DOHH2 (cell line): ENCODE data around the gene FBXO28.
A peak's percentile ranks its signal among the peaks of the same experiment; 100 is the strongest.

ENCODE experiments used
- H3F3A ChIP-seq: fragments of 200-600 bp; sonication (generic), shearing (Covaris generic); 2 replicates; pipeline ENCODE4 v1.6.0; 2016; ENCODE audit warnings: antibody characterized with exemption, mild to moderate bottlenecking; ENCODE audit not compliant: control insufficient read depth, insufficient read depth
- H3K27ac ChIP-seq: fragments of 200-600 bp; sonication (generic); 2 replicates; pipeline ENCODE4 v1.5.1; 2014; ENCODE audit warnings: low read depth, mild to moderate bottlenecking, low read length, moderate library complexity
- H3K27me3 ChIP-seq: fragments of 200-600 bp; sonication (generic); 2 replicates; pipeline ENCODE4 v1.6.1; 2014; ENCODE audit warnings: mild to moderate bottlenecking, low read length, mixed read lengths; ENCODE audit not compliant: control insufficient read depth
- H3K36me3 ChIP-seq: fragments of 200-600 bp; sonication (generic); 2 replicates; pipeline ENCODE4 v1.6.1; 2014; ENCODE audit warnings: mild to moderate bottlenecking, low read length, moderate library complexity, mixed read lengths; ENCODE audit not compliant: control insufficient read depth
- H3K4me1 ChIP-seq: fragments of 200-600 bp; sonication (generic); 2 replicates; pipeline ENCODE4 v1.6.1; 2014; ENCODE audit warnings: mild to moderate bottlenecking, low read length, mixed read lengths; ENCODE audit not compliant: control insufficient read depth
- H3K4me2 ChIP-seq: fragments of 200-600 bp; sonication (generic); 2 replicates; pipeline ENCODE4 v1.6.0; 2014; ENCODE audit warnings: mild to moderate bottlenecking, low read length, moderate library complexity
- H3K4me3 ChIP-seq: fragments of 200-600 bp; sonication (generic); 2 replicates; pipeline ENCODE4 v1.5.1; 2014; ENCODE audit warnings: mild to moderate bottlenecking, low read length, mixed read lengths
- H3K79me2 ChIP-seq: fragments of 200-600 bp; sonication (generic); 2 replicates; pipeline ENCODE4 v1.6.1; 2014; ENCODE audit warnings: mild to moderate bottlenecking, low read length, mixed read lengths; ENCODE audit not compliant: control insufficient read depth
- H3K9me2 ChIP-seq: fragments of 200-600 bp; sonication (generic); replicated peaks from 2 replicates; pipeline ENCODE4 v1.6.1; 2014; ENCODE audit warnings: mild to moderate bottlenecking, low read length, mixed read lengths; ENCODE audit not compliant: control insufficient read depth
- H3K9me3 ChIP-seq: fragments of 200-600 bp; sonication (generic); 2 replicates; pipeline ENCODE4 v1.6.1; 2014; ENCODE audit warnings: antibody characterized with exemption, low read length, mixed read lengths; ENCODE audit not compliant: control insufficient read depth, insufficient read depth
- H4K20me1 ChIP-seq: fragments of 200-600 bp; sonication (generic); 2 replicates; pipeline ENCODE4 v1.6.0; 2014; ENCODE audit warnings: low read depth, mild to moderate bottlenecking, antibody characterized with exemption, low read length, moderate library complexity; ENCODE audit not compliant: control insufficient read depth, insufficient read depth
- CTCF ChIP-seq: fragments of 200-600 bp; sonication (generic); IDR thresholded peaks from one replicate; pipeline ENCODE4 v1.5.1; 2014; ENCODE audit warnings: antibody characterized with exemption, mild to moderate bottlenecking, low read depth, low read length; ENCODE audit not compliant: poor library complexity, severe bottlenecking
- EZH2phosphoT487 ChIP-seq: fragments of 200-600 bp; sonication (generic); IDR thresholded peaks from 2 replicates; pipeline ENCODE4 v1.6.1; 2017; ENCODE audit warnings: borderline replicate concordance, mild to moderate bottlenecking, antibody characterized with exemption, low read length, moderate library complexity, mixed read lengths

FBXO28 gene

GRCh38 chr1:224201383-224201782, 87.5 kb downstream of the FBXO28 start:
- H3K9me3 ChIP-seq: no peaks in the 10 kb centered on the region
- 0 out of 2 replicates have a peak, but pooled peaks cover 4% of the 10 kb centered on the region for H4K20me1 ChIP-seq
- no peaks in the 10 kb centered on the region for H3K79me2 ChIP-seq
- H3K4me1 ChIP-seq: peaks cover 43% of the 10 kb centered on the region
- H3K36me3 ChIP-seq: 0 out of 2 replicates have a peak, but pooled peaks cover 4% of the 10 kb centered on the region
- H3K9me2 ChIP-seq: no peaks in the 10 kb centered on the region
- H3K27me3 ChIP-seq: no peaks in the 10 kb centered on the region
- no peak overlapping the region for H3K4me3 ChIP-seq
- TF ChIP-seq CTCF: no peak
- no peak for TF ChIP-seq EZH2phosphoT487
- no peak overlapping the region for H3K4me2 ChIP-seq
- peaks cover 19% of the 10 kb centered on the region for H3F3A ChIP-seq
- no peak overlapping the region for H3K27ac ChIP-seq

GRCh38 chr1:224201853-224202252, 87.9 kb downstream of the FBXO28 start:
- Histone ChIP-seq H3K9me2 (no peaks in the 10 kb centered on the region), H4K20me1 (0 out of 2 replicates have a peak, but pooled peaks cover 4% of the 10 kb centered on the region), H3K4me2 (no peak overlapping the region), H3F3A (peaks cover 15% of the 10 kb centered on the region), H3K36me3 (0 out of 2 replicates have a peak, but pooled peaks cover 4% of the 10 kb centered on the region), H3K79me2 (no peaks in the 10 kb centered on the region), H3K9me3 (no peaks in the 10 kb centered on the region), H3K4me1 (peaks cover 43% of the 10 kb centered on the region), H3K4me3 (no peak overlapping the region), H3K27ac (no peak overlapping the region), H3K27me3 (no peaks in the 10 kb centered on the region)
- no peak for TF ChIP-seq CTCF
- TF ChIP-seq EZH2phosphoT487: no peak

- Histone ChIP-seq H3K9me3 (no peaks in the 10 kb centered on the region), H3K4me1 (peaks cover 43% of the 10 kb centered on the region), H3K36me3 (no peaks in the 10 kb centered on the region), H3K4me3 (peak overlapping the region; percentile 65), H3K27ac (peak overlapping the region; percentile 73), H3K27me3 (no peaks in the 10 kb centered on the region), H3K9me2 (no peaks in the 10 kb centered on the region), H3K79me2 (no peaks in the 10 kb centered on the region), H3F3A (peaks cover 9% of the 10 kb centered on the region), H4K20me1 (no peaks in the 10 kb centered on the region), H3K4me2 (peak overlapping the region; percentile 85)
- TF ChIP-seq CTCF: no peak
- TF ChIP-seq EZH2phosphoT487: no peak
These were observed 89.5 kb downstream of the FBXO28 start for GRCh38 chr1:224203243-224204016.
